ENCODE data around the gene FOXA2. TPM values are rescaled to one million over a fixed set of nuclear protein-coding genes. Genes with fewer than 3 reads are reported as not detected.

FOXA2 gene
- total and polyA plus RNA-seq, 5 donors from 2014 or later = not detected

- no peaks in the 10 kb centered on the region for H3K4me1 ChIP-seq (ENCODE audit: control insufficient read depth, insufficient read depth, low read length, poor library complexity, severe bottlenecking)
- DNase-seq (no peak), ATAC-seq (ENCODE audit: low read depth in 2 of 2) (no peak)
- Mint-ChIP-seq H3K36me3 (no peaks in the 10 kb centered on the region), H3K4me1 (no peaks in the 10 kb centered on the region), H3K4me3 (no peak overlapping the region), H3K27me3 (peaks cover 87% of the 10 kb centered on the region), H3K9me3 (peaks cover 0 to 12% (median 0%) of the 10 kb centered on the region in 7 donors), H3K27ac (no peak overlapping the region)
- no peaks in the 10 kb centered on the region for H3K36me3 ChIP-seq (ENCODE audit: control insufficient read depth, insufficient read depth, low read length)
- H3K27me3 ChIP-seq (ENCODE audit: control insufficient read depth, insufficient read depth, low read length) = peaks cover 33% of the 10 kb centered on the region
- no peak overlapping the region for H3K4me3 ChIP-seq (ENCODE audit: low read depth, low read length)
- no peaks in the 10 kb centered on the region for H3K9me3 ChIP-seq (ENCODE audit: control insufficient read depth in 2 of 2, low read length in 2 of 2)
- H3K27ac ChIP-seq (ENCODE audit: insufficient read depth, low read length, poor library complexity, severe bottlenecking) = no peak overlapping the region
These were observed 12.3 kb downstream of the FOXA2 start for GRCh38 chr20:22572023-22572422.

DNA sequence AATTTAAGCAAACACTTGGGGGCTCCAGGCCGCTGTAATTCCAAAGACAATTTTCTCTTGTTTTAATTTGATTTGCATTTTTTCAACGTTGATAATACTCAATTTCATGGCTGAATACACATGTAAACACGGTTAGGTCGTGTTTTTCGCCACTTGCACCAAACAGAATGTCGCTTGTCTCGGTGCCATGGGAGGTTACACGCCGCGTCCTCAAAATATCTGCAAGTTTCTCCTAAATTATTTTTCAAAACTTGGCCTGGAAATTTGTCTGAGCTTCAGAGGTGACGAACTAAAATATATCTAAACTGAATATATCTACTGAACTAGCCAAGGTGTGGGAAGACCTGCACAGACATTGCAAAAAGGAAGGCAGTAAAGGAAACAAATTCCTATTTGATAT lies 15.0 kb downstream of the FOXA2 start:
- H3K4me3 ChIP-seq (ENCODE audit: low read depth, low read length) = no peak overlapping the region
- peaks cover 86% of the 10 kb centered on the region for H3K27me3 Mint-ChIP-seq
- H3K4me1 Mint-ChIP-seq = no peaks in the 10 kb centered on the region
- H3K27ac Mint-ChIP-seq = no peak overlapping the region
- H3K27ac ChIP-seq (ENCODE audit: insufficient read depth, low read length, poor library complexity, severe bottlenecking) = no peak overlapping the region
- H3K4me1 ChIP-seq (ENCODE audit: control insufficient read depth, insufficient read depth, low read length, poor library complexity, severe bottlenecking) = no peaks in the 10 kb centered on the region
- no peak overlapping the region for H3K4me3 Mint-ChIP-seq
- no peaks in the 10 kb centered on the region for H3K36me3 ChIP-seq (ENCODE audit: control insufficient read depth, insufficient read depth, low read length)
- DNase-seq (no peak), ATAC-seq (ENCODE audit: low read depth in 2 of 2) (no peak)
- no peaks in the 10 kb centered on the region for H3K9me3 ChIP-seq (ENCODE audit: control insufficient read depth in 2 of 2, low read length in 2 of 2)
- H3K9me3 Mint-ChIP-seq = peaks cover 0 to 10% (median 0%) of the 10 kb centered on the region in 7 donors
- no peaks in the 10 kb centered on the region for H3K36me3 Mint-ChIP-seq
- peaks cover 36% of the 10 kb centered on the region for H3K27me3 ChIP-seq (ENCODE audit: control insufficient read depth, insufficient read depth, low read length)

DNA sequence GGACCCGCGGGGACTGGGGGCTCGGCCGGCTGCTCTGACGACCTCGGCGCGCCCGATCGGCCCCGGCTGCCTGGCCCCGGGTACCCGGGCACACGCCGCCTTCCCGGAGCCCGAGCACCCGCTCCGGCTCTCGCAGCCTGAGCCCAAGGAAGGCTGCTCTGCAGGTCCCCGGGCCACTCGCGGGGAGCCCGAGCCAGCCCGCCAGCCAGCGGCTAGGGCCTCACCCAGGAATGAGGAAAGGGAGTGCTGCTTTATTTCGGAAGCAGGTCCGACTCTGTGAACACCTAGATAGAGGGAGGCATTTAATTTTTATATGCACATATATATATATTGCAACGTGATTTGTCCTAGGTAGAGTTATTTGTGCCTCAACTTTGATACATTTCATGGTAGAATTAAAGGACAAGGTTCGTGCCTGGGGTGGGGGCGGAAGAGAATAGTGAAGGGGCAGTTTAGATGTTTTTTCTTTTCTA lies 15.5 kb downstream of the FOXA2 start:
- no peaks in the 10 kb centered on the region for H3K9me3 ChIP-seq (ENCODE audit: control insufficient read depth in 2 of 2, low read length in 2 of 2)
- no peak overlapping the region for H3K27ac ChIP-seq (ENCODE audit: insufficient read depth, low read length, poor library complexity, severe bottlenecking)
- peaks cover 0 to 10% (median 0%) of the 10 kb centered on the region in 7 donors for H3K9me3 Mint-ChIP-seq
- no peaks in the 10 kb centered on the region for H3K4me1 ChIP-seq (ENCODE audit: control insufficient read depth, insufficient read depth, low read length, poor library complexity, severe bottlenecking)
- H3K36me3 Mint-ChIP-seq = no peaks in the 10 kb centered on the region
- peak overlapping the region in 1 of 4 donors; percentile 21 for H3K4me3 Mint-ChIP-seq
- DNase-seq = no peak
- peaks cover 38% of the 10 kb centered on the region for H3K27me3 ChIP-seq (ENCODE audit: control insufficient read depth, insufficient read depth, low read length)
- H3K36me3 ChIP-seq (ENCODE audit: control insufficient read depth, insufficient read depth, low read length) = no peaks in the 10 kb centered on the region
- H3K27ac Mint-ChIP-seq = no peak overlapping the region
- no peak overlapping the region for H3K4me3 ChIP-seq (ENCODE audit: low read depth, low read length)
- ATAC-seq (ENCODE audit: low read depth in 2 of 2) = no peak
- H3K4me1 Mint-ChIP-seq = no peaks in the 10 kb centered on the region
- peaks cover 88% of the 10 kb centered on the region for H3K27me3 Mint-ChIP-seq

GRCh38 chr20:22567944-22568871 lies 16.2 kb downstream of the FOXA2 start:
- Mint-ChIP-seq H3K27ac (no peak overlapping the region), H3K4me3 (no peak overlapping the region), H3K36me3 (no peaks in the 10 kb centered on the region), H3K27me3 (peaks cover 85% of the 10 kb centered on the region), H3K4me1 (no peaks in the 10 kb centered on the region), H3K9me3 (peaks cover 0 to 10% (median 0%) of the 10 kb centered on the region in 7 donors)
- Histone ChIP-seq H3K9me3 (ENCODE audit: control insufficient read depth in 2 of 2, low read length in 2 of 2) (peaks cover 0 to 6% of the 10 kb centered on the region in 2 experiments), H3K4me1 (ENCODE audit: control insufficient read depth, insufficient read depth, low read length, poor library complexity, severe bottlenecking) (no peaks in the 10 kb centered on the region), H3K4me3 (ENCODE audit: low read depth, low read length) (no peak overlapping the region), H3K36me3 (ENCODE audit: control insufficient read depth, insufficient read depth, low read length) (no peaks in the 10 kb centered on the region), H3K27ac (ENCODE audit: insufficient read depth, low read length, poor library complexity, severe bottlenecking) (no peak overlapping the region), H3K27me3 (ENCODE audit: control insufficient read depth, insufficient read depth, low read length) (peaks cover 39% of the 10 kb centered on the region)
- ATAC-seq (ENCODE audit: low read depth in 2 of 2) (no peak), DNase-seq (no peak)

DNA sequence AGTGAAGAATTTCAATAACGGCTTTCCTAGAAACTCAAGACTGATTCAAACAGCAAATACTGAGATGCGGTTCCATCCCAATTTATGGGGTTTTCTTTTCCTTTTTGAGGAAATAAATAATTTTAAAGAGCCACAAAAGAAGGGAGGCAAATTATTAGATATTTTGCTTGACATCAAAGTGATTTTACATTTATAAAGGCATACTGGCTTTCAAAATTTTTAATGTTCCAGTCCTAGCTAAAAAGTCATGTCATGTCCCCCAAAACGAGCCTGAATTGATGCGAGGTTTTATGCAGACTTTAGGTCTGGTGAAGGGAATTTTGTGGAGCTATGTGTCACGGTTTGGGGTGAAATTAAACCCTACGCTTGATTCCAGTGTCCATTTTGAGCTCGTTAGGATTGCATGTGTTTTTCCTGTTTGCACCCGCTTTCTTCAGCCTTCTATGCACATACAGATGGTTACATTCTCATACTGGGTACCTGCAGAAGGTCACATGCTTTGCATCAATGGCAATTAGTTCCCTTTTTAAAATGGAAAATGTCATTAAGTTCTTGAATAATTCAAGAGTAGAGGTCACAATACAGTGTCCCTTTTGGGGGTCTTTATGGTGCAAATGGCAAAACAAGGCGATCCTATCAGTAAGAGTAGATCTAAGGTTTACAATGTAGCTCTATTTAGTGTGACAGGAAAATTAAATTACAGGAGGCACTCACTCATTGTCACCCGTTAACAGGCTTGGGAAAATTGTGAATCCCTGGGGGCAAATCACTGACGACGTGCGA lies 17.3 kb downstream of the FOXA2 start:
- Histone ChIP-seq H3K27ac (ENCODE audit: insufficient read depth, low read length, poor library complexity, severe bottlenecking) (no peak overlapping the region), H3K9me3 (ENCODE audit: control insufficient read depth in 2 of 2, low read length in 2 of 2) (peaks cover 0 to 6% of the 10 kb centered on the region in 2 experiments), H3K27me3 (ENCODE audit: control insufficient read depth, insufficient read depth, low read length) (peaks cover 44% of the 10 kb centered on the region), H3K4me1 (ENCODE audit: control insufficient read depth, insufficient read depth, low read length, poor library complexity, severe bottlenecking) (no peaks in the 10 kb centered on the region), H3K36me3 (ENCODE audit: control insufficient read depth, insufficient read depth, low read length) (no peaks in the 10 kb centered on the region), H3K4me3 (ENCODE audit: low read depth, low read length) (no peak overlapping the region)
- Mint-ChIP-seq H3K9me3 (peaks cover 0 to 10% (median 0%) of the 10 kb centered on the region in 7 donors), H3K27ac (no peak overlapping the region), H3K27me3 (peaks cover 83% of the 10 kb centered on the region), H3K4me1 (no peaks in the 10 kb centered on the region), H3K4me3 (no peak overlapping the region), H3K36me3 (no peaks in the 10 kb centered on the region)
- no peak for DNase-seq
- no peak for ATAC-seq (ENCODE audit: low read depth in 2 of 2)

DNA sequence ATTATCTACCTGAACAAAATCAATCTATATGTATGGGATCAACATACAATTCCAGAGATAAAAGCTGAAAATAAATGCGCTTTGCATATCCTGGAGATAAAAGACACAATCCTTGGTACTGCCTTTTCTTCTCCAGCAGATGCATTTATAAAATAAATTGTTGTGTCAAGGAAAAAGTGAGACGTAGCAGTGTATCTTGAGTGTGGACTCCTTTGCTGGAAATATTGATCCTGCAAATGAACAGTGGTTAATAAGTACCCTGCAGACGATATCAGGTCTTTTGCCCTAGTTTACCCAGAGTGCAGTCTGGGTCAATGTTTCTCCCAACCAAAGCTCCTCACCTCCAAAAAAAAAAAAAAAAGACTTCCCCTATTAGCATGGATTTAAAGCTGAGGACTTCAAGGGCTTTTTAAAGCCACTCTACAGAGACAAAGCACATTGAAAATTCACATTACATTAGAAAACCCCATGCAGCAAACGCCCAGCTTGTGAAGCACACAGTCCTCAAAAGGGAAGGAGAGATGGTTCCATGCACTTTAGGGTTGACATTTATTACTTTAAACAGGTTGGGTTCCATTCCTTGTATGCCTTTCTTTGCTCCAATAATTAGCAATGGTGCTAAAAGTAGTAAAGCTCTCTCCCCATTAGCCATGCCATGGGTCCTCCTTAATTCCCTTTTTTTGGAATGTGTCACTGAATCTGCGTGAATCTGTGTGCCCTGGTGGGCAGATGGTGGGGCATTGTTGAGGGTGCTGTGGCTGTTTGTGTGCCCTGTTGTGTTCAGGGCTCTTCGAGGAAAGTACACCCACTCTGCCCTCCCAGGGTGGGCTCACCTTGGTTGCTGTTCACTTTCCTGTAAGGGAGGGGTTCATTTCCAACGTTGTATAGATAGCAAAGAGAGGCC lies 21.1 kb downstream of the FOXA2 start:
- DNase-seq = no peak
- H3K9me3 Mint-ChIP-seq = peaks cover 0 to 7% (median 0%) of the 10 kb centered on the region in 7 donors
- Histone ChIP-seq H3K27me3 (ENCODE audit: control insufficient read depth, insufficient read depth, low read length) (peaks cover 31% of the 10 kb centered on the region), H3K27ac (ENCODE audit: insufficient read depth, low read length, poor library complexity, severe bottlenecking) (no peak overlapping the region), H3K4me3 (ENCODE audit: low read depth, low read length) (no peak overlapping the region), H3K36me3 (ENCODE audit: control insufficient read depth, insufficient read depth, low read length) (no peaks in the 10 kb centered on the region), H3K4me1 (ENCODE audit: control insufficient read depth, insufficient read depth, low read length, poor library complexity, severe bottlenecking) (no peaks in the 10 kb centered on the region), H3K9me3 (ENCODE audit: control insufficient read depth in 2 of 2, low read length in 2 of 2) (peaks cover 0 to 6% of the 10 kb centered on the region in 2 experiments)
- H3K27me3 Mint-ChIP-seq = peaks cover 76% of the 10 kb centered on the region
- no peak for ATAC-seq (ENCODE audit: low read depth in 2 of 2)
- no peaks in the 10 kb centered on the region for H3K36me3 Mint-ChIP-seq
- H3K4me1 Mint-ChIP-seq = no peaks in the 10 kb centered on the region
- H3K4me3 Mint-ChIP-seq = no peak overlapping the region
- no peak overlapping the region for H3K27ac Mint-ChIP-seq

GRCh38 chr20:22562620-22563019 lies 21.8 kb downstream of the FOXA2 start:
- H3K9me3 ChIP-seq (ENCODE audit: control insufficient read depth in 2 of 2, low read length in 2 of 2) = peaks cover 0 to 6% of the 10 kb centered on the region in 2 experiments
- H3K4me1 ChIP-seq (ENCODE audit: control insufficient read depth, insufficient read depth, low read length, poor library complexity, severe bottlenecking) = no peaks in the 10 kb centered on the region
- H3K4me1 Mint-ChIP-seq = no peaks in the 10 kb centered on the region
- no peak overlapping the region for H3K27ac ChIP-seq (ENCODE audit: insufficient read depth, low read length, poor library complexity, severe bottlenecking)
- H3K27me3 Mint-ChIP-seq = peaks cover 75% of the 10 kb centered on the region
- no peak for DNase-seq
- no peak overlapping the region for H3K4me3 Mint-ChIP-seq
- H3K36me3 ChIP-seq (ENCODE audit: control insufficient read depth, insufficient read depth, low read length) = no peaks in the 10 kb centered on the region
- H3K9me3 Mint-ChIP-seq = peaks cover 0 to 7% (median 0%) of the 10 kb centered on the region in 7 donors
- ATAC-seq (ENCODE audit: low read depth in 2 of 2) = no peak
- peaks cover 31% of the 10 kb centered on the region for H3K27me3 ChIP-seq (ENCODE audit: control insufficient read depth, insufficient read depth, low read length)
- H3K4me3 ChIP-seq (ENCODE audit: low read depth, low read length) = no peak overlapping the region
- no peak overlapping the region for H3K27ac Mint-ChIP-seq
- H3K36me3 Mint-ChIP-seq = no peaks in the 10 kb centered on the region
